ENCODE measurements around the gene CLASP1. TPM values are rescaled to one million over a fixed set of nuclear protein-coding genes. Genes with fewer than 3 reads are reported as not detected.

Gene CLASP1
- total and polyA plus RNA-seq, 2 of the 8 experiments (the other 6 are each of a cell fraction or from before 2014, with no cell fraction given): 7.3 to 53.9 TPM

DNA sequence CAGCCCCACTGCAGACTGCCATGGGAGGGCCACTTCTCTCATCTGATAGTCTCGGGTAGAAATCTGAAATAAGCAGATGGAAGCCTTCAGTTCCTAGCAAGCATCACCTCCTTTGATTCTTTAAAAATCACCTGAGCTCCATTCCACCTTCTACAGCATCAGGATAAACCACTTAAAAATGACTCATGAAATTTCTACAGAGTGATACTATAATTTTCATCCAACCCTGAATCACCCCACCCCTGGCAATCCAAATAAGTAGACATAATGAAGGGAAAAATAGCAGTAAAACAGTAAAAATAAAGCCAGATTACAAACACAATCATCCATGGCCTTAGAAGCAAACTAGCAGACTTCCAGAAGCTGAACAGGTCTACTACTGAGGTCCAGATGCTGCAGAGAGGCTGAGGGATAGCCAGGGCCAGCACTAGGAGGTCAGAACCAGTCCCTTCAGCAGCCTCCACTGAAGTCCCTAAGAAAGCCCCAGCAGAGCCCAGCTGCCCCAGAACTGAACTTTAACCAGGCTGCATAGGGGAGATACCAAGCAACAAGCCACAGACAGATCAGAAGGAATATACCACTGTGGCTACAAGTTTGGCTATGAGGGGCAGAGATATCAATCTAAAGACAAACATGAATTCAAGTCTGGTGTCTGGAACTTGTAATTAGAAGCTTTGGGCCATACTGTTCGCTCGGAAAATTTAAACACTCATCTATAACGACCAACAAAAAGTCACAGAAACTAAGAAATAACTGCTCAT, 173.3 kb downstream of the CLASP1 start:
- Histone ChIP-seq H2BK5ac (ENCODE audit: low read depth, low read length) (no peak overlapping the region), H4K91ac (replicated peaks; ENCODE audit: insufficient read length, low read length) (no peak overlapping the region), H3K23me2 (ENCODE audit: low read depth, low read length) (peaks cover 6% of the 10 kb centered on the region; the same call in 1 of the 2 replicates), H4K8ac (ENCODE audit: extremely low read depth, insufficient read depth, low read length) (no peak overlapping the region), H3K18ac (ENCODE audit: extremely low read depth, low read length) (no peak overlapping the region), H3K9ac (replicated peaks in 1 of 4; ENCODE audit: extremely low read depth in 1 of 4, low read depth in 3 of 4, low read length in 3 of 4) (no peak overlapping the region), H3K4me3 (ENCODE audit: extremely low read depth in 1 of 4, insufficient read depth in 2 of 4, low read depth in 3 of 4, low read length in 4 of 4) (no peak overlapping the region), H2BK120ac (replicated peaks; ENCODE audit: low read depth, low read length) (no peak overlapping the region), H3K56ac (replicated peaks; ENCODE audit: insufficient read length, low read depth, low read length) (no peak overlapping the region), H3K27me3 (replicated peaks in 1 of 4; ENCODE audit: control insufficient read depth in 3 of 4, extremely low read depth in 1 of 4, insufficient read depth in 3 of 4, low read length in 3 of 4) (no peaks in the 10 kb centered on the region), H2AK5ac (ENCODE audit: low read depth, low read length) (no peak overlapping the region), H3K4ac (replicated peaks; ENCODE audit: insufficient read length, low read depth, low read length) (no peak overlapping the region), H3K27ac (ENCODE audit: low read depth, low read length) (no peak overlapping the region), H3K23ac (ENCODE audit: insufficient read length) (no peak overlapping the region), H2BK12ac (ENCODE audit: low read depth, low read length) (no peak overlapping the region), H3K36me3 (ENCODE audit: control insufficient read depth in 2 of 4, insufficient read depth in 4 of 4, low read length in 3 of 4) (no peaks in the 10 kb centered on the region), H3K79me2 (ENCODE audit: control insufficient read depth in 1 of 2, insufficient read depth in 2 of 2, low read length in 2 of 2) (peaks cover 0 to 24% of the 10 kb centered on the region in 2 experiments; a peak in 1 of 4 replicates), H3K14ac (ENCODE audit: insufficient read length) (no peak overlapping the region), H2BK15ac (ENCODE audit: low read length) (no peak overlapping the region), H2BK20ac (ENCODE audit: low read length) (no peak overlapping the region), H2AFZ (ENCODE audit: low read length) (no peak overlapping the region), H3K4me2 (ENCODE audit: insufficient read depth in 1 of 2, low read depth in 2 of 2, low read length in 2 of 2) (no peak overlapping the region), H4K5ac (ENCODE audit: insufficient read length, low read depth, low read length) (no peak overlapping the region), H3K9me3 (ENCODE audit: insufficient read depth in 2 of 2, low read depth in 1 of 2, low read length in 1 of 2) (no peaks in the 10 kb centered on the region), H3K79me1 (ENCODE audit: low read depth, low read length) (peaks cover 11% of the 10 kb centered on the region), H3K4me1 (replicated peaks in 1 of 4; ENCODE audit: control insufficient read depth in 3 of 4, insufficient read depth in 4 of 4, low read length in 3 of 4) (peaks cover 2 to 8% (median 4%) of the 10 kb centered on the region in 4 experiments; a peak in 4 of 7 replicates), H4K20me1 (replicated peaks in 1 of 2; ENCODE audit: control insufficient read depth in 1 of 2, insufficient read depth in 2 of 2, low read length in 2 of 2) (peaks cover 0 to 1% of the 10 kb centered on the region in 2 experiments)
- CTCF ChIA-PET (ENCODE audit: partially characterized antibody): interaction anchor here (1.1 to 1.5 kb wide), 6 partner anchors 13 to 381 kb away, joined by 3 read pairs; no protein-coding TSS in a partner anchor
- 83% methylated on average over 4 of the region's 4 CpGs; no CpG with 5 or more reads in 1 of the 2 experiments for WGBS, 2 experiments (ENCODE audit: extremely low coverage in 1 of 2, insufficient coverage in 1 of 2, insufficient read length in 1 of 2, insufficient replicate concordance in 2 of 2, low coverage in 1 of 2, low lambda C conversion rate in 2 of 2, missing lambda C conversion rate in 1 of 2)
- DNase-seq (ENCODE audit: low read depth in 1 of 2, low spot score in 2 of 2) (no peak), FAIRE-seq (no peak)
- POLR2A ChIA-PET (ENCODE audit: partially characterized antibody): interaction anchor here (0.6 to 1.6 kb wide), 2 partner anchors 8 to 14 kb away, joined by 3 to 4 read pairs; no protein-coding TSS in a partner anchor
- TF ChIP-seq EP300 (IDR thresholded peaks at IDR 0.05; ENCODE audit: borderline replicate concordance in 1 of 2, low read depth in 2 of 2, low read length in 2 of 2) (no peak), RBBP5 (IDR thresholded peaks at IDR 0.05; ENCODE audit: borderline replicate concordance, low read depth, low read length) (no peak), CBX8 (IDR thresholded peaks at IDR 0.05; ENCODE audit: borderline replicate concordance, low read depth, low read length) (no peak), GABPA (IDR thresholded peaks at IDR 0.05; ENCODE audit: borderline replicate concordance, insufficient read depth, low read length) (no peak), CTBP2 (IDR thresholded peaks at IDR 0.05; ENCODE audit: borderline replicate concordance, insufficient read depth, insufficient read length, low read length) (no peak), SUZ12 (IDR thresholded peaks at IDR 0.05; ENCODE audit: low read length) (no peak), NANOG (IDR thresholded peaks at IDR 0.05; ENCODE audit: insufficient read depth, low read depth, low read length, poor library complexity, severe bottlenecking) (no peak), POLR2AphosphoS5 (IDR thresholded peaks at IDR 0.05; ENCODE audit: low read depth, low read length) (no peak), RAD21 (IDR thresholded peaks at IDR 0.05 in 1 of 2, conservative IDR thresholded peaks at IDR 0.05 in 1 of 2; ENCODE audit: low read depth in 2 of 2, low read length in 2 of 2) (no peak)
- TF ChIP-seq, protein P1, sequence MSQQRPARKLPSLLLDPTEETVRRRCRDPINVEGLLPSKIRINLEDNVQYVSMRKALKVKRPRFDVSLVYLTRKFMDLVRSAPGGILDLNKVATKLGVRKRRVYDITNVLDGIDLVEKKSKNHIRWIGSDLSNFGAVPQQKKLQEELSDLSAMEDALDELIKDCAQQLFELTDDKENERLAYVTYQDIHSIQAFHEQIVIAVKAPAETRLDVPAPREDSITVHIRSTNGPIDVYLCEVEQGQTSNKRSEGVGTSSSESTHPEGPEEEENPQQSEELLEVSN (IDR thresholded peaks at IDR 0.05): no peak

All from H1 (cell line).